K562 (cell line): Measurements from ENCODE around the gene PRCP. TPM values are rescaled to one million over a fixed set of nuclear protein-coding genes. Genes with fewer than 3 reads are reported as not detected.

ENCODE experiments used
- ADNP ChIP-seq: fragments of 200-800 bp; sonication (Bioruptor generic); IDR thresholded peaks from 2 replicates; pipeline ENCODE4 v1.6.1; 2016; ENCODE audit warnings: missing genetic modification characterization, missing compliant biosample characterization
- CBFA2T2 ChIP-seq: fragments of 450-650 bp; conservative IDR thresholded peaks from 2 replicates; pipeline ENCODE4 v1.6.1; 2017; ENCODE audit warnings: mild to moderate bottlenecking
- DLX4 ChIP-seq: fragments of 250-450 bp; sonication (Bioruptor Pico); IDR thresholded peaks from 2 replicates; pipeline ENCODE4 v1.6.1; 2021; ENCODE audit warnings: mild to moderate bottlenecking
- HDAC1 ChIP-seq, 2 experiments: fragments of 450-650 bp; IDR thresholded peaks; 2 replicates each; pipeline ENCODE4 v1.6.1; 2016 to 2017; ENCODE audit warnings: inconsistent platforms in 1 of 2, mild to moderate bottlenecking in 1 of 2, moderate library complexity in 1 of 2
- ILF3 ChIP-seq: fragments of 450-650 bp; IDR thresholded peaks from 2 replicates; pipeline ENCODE4 v1.6.1; 2018; ENCODE audit warnings: antibody characterized with exemption, mild to moderate bottlenecking, moderate library complexity, borderline replicate concordance
- KAT7 ChIP-seq: sonication (generic); formaldehyde crosslinking; IDR thresholded peaks from 2 replicates; pipeline ENCODE4 v1.8.0; 2022; ENCODE audit warnings: missing genetic modification reagents, mild to moderate bottlenecking, borderline replicate concordance
- MEF2D ChIP-seq: conservative IDR thresholded peaks from 2 replicates; pipeline ENCODE4 v1.6.1; 2016; ENCODE audit warnings: low read depth, missing genetic modification characterization, missing compliant biosample characterization
- MXI1 ChIP-seq: IDR thresholded peaks from 2 replicates; pipeline ENCODE4 v1.6.1; 2011; ENCODE audit warnings: low read depth, mild to moderate bottlenecking, improper control_type of control experiment, low read length
- NKRF ChIP-seq: fragments of 450-650 bp; IDR thresholded peaks from 2 replicates; pipeline ENCODE4 v1.6.1; 2016; ENCODE audit warnings: borderline replicate concordance
- RBM25 ChIP-seq: fragments of 200-400 bp; formaldehyde crosslinking; IDR thresholded peaks from 2 replicates; pipeline ENCODE4 v1.6.1; 2018; ENCODE audit warnings: low read length, low read depth, moderate library complexity; ENCODE audit not compliant: severe bottlenecking
- RBM34 ChIP-seq: fragments of 200-400 bp; formaldehyde crosslinking; IDR thresholded peaks from 2 replicates; pipeline ENCODE4 v1.6.1; 2018; ENCODE audit warnings: low read length, borderline replicate concordance; ENCODE audit not compliant: insufficient read depth
- RBM39 ChIP-seq: fragments of 200-400 bp; formaldehyde crosslinking; optimal IDR thresholded peaks from 2 replicates; pipeline ENCODE3; 2018; ENCODE audit warnings: low read depth, low read length
- SMAD1 ChIP-seq: fragments of 150-350 bp; IDR thresholded peaks from 2 replicates; pipeline ENCODE4 v1.6.1; 2014; ENCODE audit warnings: low read length, low read depth; ENCODE audit not compliant: partially characterized antibody
- SMARCC2 ChIP-seq: fragments of 450-650 bp; IDR thresholded peaks from 2 replicates; pipeline ENCODE4 v1.6.1; 2017; ENCODE audit warnings: antibody characterized with exemption, moderate library complexity, mild to moderate bottlenecking, low read depth
- SMC3 ChIP-seq: conservative IDR thresholded peaks from 2 replicates; pipeline ENCODE4 v1.6.1; 2011; ENCODE audit warnings: low read depth, low read length, improper control_type of control experiment; ENCODE audit not compliant: insufficient read depth
- SNIP1 ChIP-seq: fragments of 450-650 bp; IDR thresholded peaks from 2 replicates; pipeline ENCODE4 v1.7.1; 2017; ENCODE audit warnings: low read depth, mild to moderate bottlenecking
- SRSF3 ChIP-seq: fragments of 200-400 bp; formaldehyde crosslinking; IDR thresholded peaks from 2 replicates; pipeline ENCODE4 v1.6.1; 2016; ENCODE audit warnings: mild to moderate bottlenecking, low read length, moderate library complexity; ENCODE audit not compliant: insufficient read depth
- THRAP3 ChIP-seq: fragments of 450-650 bp; IDR thresholded peaks from 2 replicates; pipeline ENCODE4 v1.6.1; 2016; ENCODE audit warnings: mild to moderate bottlenecking, inconsistent platforms, borderline replicate concordance
- ZKSCAN8 ChIP-seq: fragments of 200-800 bp; sonication (Bioruptor generic); IDR thresholded peaks from 2 replicates; pipeline ENCODE4 v1.6.1; 2016; ENCODE audit warnings: missing genetic modification characterization, missing compliant biosample characterization
- ZNF134 ChIP-seq: fragments of 250-450 bp; sonication (Bioruptor Pico); conservative IDR thresholded peaks from 2 replicates; pipeline ENCODE4 v1.4.0; 2020
- ZNF197 ChIP-seq: fragments of 200-800 bp; sonication (Bioruptor generic); IDR thresholded peaks from 2 replicates; pipeline ENCODE4 v1.6.1; 2016; ENCODE audit warnings: low read depth, missing genetic modification characterization, missing compliant biosample characterization
- ZNF785 ChIP-seq: fragments of 250-450 bp; sonication (Bioruptor Pico); IDR thresholded peaks from 2 replicates; pipeline ENCODE4 v1.4.0; 2020; ENCODE audit warnings: mild to moderate bottlenecking
- polyA plus RNA-seq, 8 experiments: library from polyadenylated mRNA; depleted of rRNA in 4 of 8; stranded (reverse) in 5 of 8; unstranded in 3 of 8; fragments of >200 nt; fragmentation: Nextera tagmentation in 2 of 8; fragmentation: Illumina TruSeq in 1 of 8; extraction: Ambion mirVana in 2 of 8; extraction: Trizol in 1 of 8; gene quantifications; 2 replicates each; pipeline versions ENCODE4 v1.2.1 to v1.2.3, GENCODE V29; 2011 to 2014; ENCODE audit warnings: inconsistent platforms in 1 of 8, missing spikeins in 1 of 8
- total RNA-seq, 7 experiments: library from RNA; depleted of rRNA in 6 of 7; stranded (reverse); fragments of >200 nt in 6 of 7; fragmentation: Illumina TruSeq in 2 of 7; extraction: Trizol in 2 of 7; gene quantifications; 2 replicates each; pipeline versions ENCODE4 v1.2.1 to v1.2.3, GENCODE V29; 2011 to 2021; ENCODE audit warnings: low replicate concordance in 1 of 7
- TF ChIP-seq, protein P1 (sequence below): fragments of 250-450 bp; sonication (Bioruptor Pico); IDR thresholded peaks from 2 replicates; pipeline ENCODE4 v1.5.0; 2021
- TF ChIP-seq, protein P2 (sequence below): fragments of 250-450 bp; sonication (Bioruptor Pico); IDR thresholded peaks from 2 replicates; pipeline ENCODE4 v1.8.0; 2022; ENCODE audit warnings: inconsistent platforms

Gene PRCP
- total and polyA plus RNA-seq, 9 of the 15 experiments (the other 6 are each of a cell fraction or from before 2014, with no cell fraction given): 9.5 to 43.1 (median 23.2) TPM

DNA sequence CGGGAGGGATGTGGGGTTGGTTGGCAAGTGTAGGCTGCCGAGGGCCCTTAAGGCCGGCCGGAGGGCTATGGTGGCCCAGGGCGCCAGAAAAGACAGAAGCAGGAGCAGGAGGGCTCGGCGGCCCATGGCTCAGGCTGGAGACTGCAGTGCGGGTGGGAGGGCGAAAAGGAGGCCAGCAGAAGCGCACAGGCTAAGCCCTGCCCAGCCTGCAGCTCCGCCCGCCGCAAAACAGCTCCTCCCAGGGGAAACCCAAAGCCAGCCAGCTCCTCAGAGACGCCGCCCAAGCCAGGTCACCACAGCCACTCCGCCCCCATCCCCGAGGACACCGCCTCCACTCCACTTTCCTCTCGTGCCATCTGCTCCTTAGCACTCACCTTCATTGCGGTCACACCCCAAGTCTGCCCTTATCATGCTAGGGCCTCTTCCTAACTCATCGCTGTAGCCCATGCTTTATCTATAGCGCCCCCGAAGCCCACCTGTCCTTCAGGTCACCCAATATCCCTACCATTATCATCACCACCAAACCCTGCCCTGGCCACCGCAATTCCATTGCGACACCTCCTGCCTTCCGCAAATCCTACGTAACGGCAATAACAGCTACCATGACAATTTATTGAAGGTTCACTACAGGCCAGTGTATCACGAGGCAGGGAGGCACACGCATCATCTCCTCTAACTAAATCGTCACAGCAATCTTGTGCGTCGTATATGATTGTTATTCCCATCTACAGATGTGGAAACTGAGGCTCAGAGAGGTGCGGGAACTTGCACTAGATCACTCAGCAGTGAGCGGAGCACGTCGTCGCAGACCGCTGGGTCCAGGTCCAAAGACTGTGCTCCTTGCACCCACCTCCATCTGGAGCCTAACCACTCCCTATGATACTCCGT, at the start of gene PRCP (continued):
- TF ChIP-seq NKRF (peak; percentile 66; the same call in 1 of the 2 replicates), RBM39 (no peak), SMC3 (no peak), RBM34 (no peak), CBFA2T2 (peak; percentile 53), SMARCC2 (no peak), ZNF134 (CRISPR knock-in tag) (no peak), ZNF785 (CRISPR knock-in tag) (no peak), SNIP1 (no peak), ILF3 (no peak), THRAP3 (no peak), SRSF3 (no peak), ZNF197 (CRISPR knock-in tag) (no peak), ADNP (no peak), DLX4 (CRISPR knock-in tag) (no peak), RBM25 (peak; percentile 71), HDAC1 (IDR thresholded peaks at IDR 0.05) (peak in 1 of 2 experiments; percentile 88; a peak in 2 of 4 replicates), SMAD1 (no peak), ZKSCAN8 (CRISPR knock-in tag) (no peak), MXI1 (no peak), KAT7 (CRISPR knock-in tag) (no peak), MEF2D (tag) (no peak)
- TF ChIP-seq, protein P1, sequence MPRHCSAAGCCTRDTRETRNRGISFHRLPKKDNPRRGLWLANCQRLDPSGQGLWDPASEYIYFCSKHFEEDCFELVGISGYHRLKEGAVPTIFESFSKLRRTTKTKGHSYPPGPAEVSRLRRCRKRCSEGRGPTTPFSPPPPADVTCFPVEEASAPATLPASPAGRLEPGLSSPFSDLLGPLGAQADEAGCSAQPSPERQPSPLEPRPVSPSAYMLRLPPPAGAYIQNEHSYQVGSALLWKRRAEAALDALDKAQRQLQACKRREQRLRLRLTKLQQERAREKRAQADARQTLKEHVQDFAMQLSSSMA (CRISPR knock-in tag): no peak
- TF ChIP-seq, protein P2, sequence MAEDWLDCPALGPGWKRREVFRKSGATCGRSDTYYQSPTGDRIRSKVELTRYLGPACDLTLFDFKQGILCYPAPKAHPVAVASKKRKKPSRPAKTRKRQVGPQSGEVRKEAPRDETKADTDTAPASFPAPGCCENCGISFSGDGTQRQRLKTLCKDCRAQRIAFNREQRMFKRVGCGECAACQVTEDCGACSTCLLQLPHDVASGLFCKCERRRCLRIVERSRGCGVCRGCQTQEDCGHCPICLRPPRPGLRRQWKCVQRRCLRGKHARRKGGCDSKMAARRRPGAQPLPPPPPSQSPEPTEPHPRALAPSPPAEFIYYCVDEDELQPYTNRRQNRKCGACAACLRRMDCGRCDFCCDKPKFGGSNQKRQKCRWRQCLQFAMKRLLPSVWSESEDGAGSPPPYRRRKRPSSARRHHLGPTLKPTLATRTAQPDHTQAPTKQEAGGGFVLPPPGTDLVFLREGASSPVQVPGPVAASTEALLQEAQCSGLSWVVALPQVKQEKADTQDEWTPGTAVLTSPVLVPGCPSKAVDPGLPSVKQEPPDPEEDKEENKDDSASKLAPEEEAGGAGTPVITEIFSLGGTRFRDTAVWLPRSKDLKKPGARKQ (CRISPR knock-in tag): no peak
